Testis (tissue), 3 donors: ENCODE results near the gene GUCY2D. TPM values are rescaled to one million over a fixed set of nuclear protein-coding genes. Genes with fewer than 3 reads are reported as not detected.

Experiments used
- DNase-seq: peaks from one replicate; pipeline ENCODE4 v3.0.0-alpha.2; 2019
- H3K27ac ChIP-seq, 2 donors: fragments of 200-600 bp; sonication (generic); one replicate each; pipeline ENCODE4 v1.5.1; 2019
- H3K27me3 ChIP-seq: fragments of 200-600 bp; sonication (generic); one replicate; pipeline ENCODE4 v1.5.1; 2019
- H3K36me3 ChIP-seq: fragments of 200-600 bp; sonication (generic); one replicate; pipeline ENCODE4 v1.5.1; 2017; ENCODE audit warnings: low read depth; ENCODE audit errors: missing control alignments
- H3K4me1 ChIP-seq: fragments of 200-600 bp; sonication (generic); one replicate; pipeline ENCODE4 v1.5.1; 2019
- H3K4me3 ChIP-seq, 2 donors: fragments of 200-600 bp; sonication (generic); one replicate each; pipeline ENCODE4 v1.5.1; 2017 to 2019
- H3K9me3 ChIP-seq: fragments of 200-600 bp; sonication (generic); one replicate; pipeline ENCODE4 v1.5.1; 2017
- POLR2A ChIP-seq: fragments of 450-650 bp; IDR thresholded peaks from one replicate; pipeline ENCODE4 v1.6.1; 2017; ENCODE audit warnings: antibody characterized with exemption, mild to moderate bottlenecking, moderate library complexity
- WGBS, 2 donors: methylation state at CpG; one replicate each; pipeline ENCODE4 v1.1.5; 2018; 5-methylcytosine and 5-hydroxymethylcytosine counted together
- intact Hi-C: fragments of 100-400 bp; cut with DNase I; formaldehyde crosslinking; loops from one replicate; pipeline ENCODE4 v1.15.1; 2023; ENCODE audit warnings: low total_unique reads
- polyA plus RNA-seq: library from polyadenylated mRNA; stranded (reverse); fragments of 350-450 nt; fragmentation: Illumina TruSeq; extraction: RNeasy Lipid Tissue Mini Kit (QIAGEN cat#74804); gene quantifications from one replicate; pipeline ENCODE4 v1.2.3, GENCODE V29; 2014; ENCODE audit warnings: low read depth, low replicate concordance; ENCODE audit not compliant: insufficient read depth
- total RNA-seq, 2 donors: library from RNA; depleted of rRNA; stranded (reverse); fragments of >200 nt; gene quantifications; one replicate each; pipeline ENCODE4 v1.2.3, GENCODE V29; 2016
- TF ChIP-seq, protein P1 (sequence below), 3 experiments: fragments of 450-650 bp in 2 of 3; fragments of 200-600 bp in 1 of 3; sonication (generic) in 1 of 3; IDR thresholded peaks; one replicate each; pipeline ENCODE4 v1.5.1; 2016 to 2019; ENCODE audit warnings: antibody characterized with exemption in 3 of 3, mild to moderate bottlenecking in 2 of 3, moderate library complexity in 1 of 3

The GUCY2D gene
- total and polyA plus RNA-seq, 3 donors from 2014 or later, result 1.3 to 2.4 (median 1.7) TPM

DNA sequence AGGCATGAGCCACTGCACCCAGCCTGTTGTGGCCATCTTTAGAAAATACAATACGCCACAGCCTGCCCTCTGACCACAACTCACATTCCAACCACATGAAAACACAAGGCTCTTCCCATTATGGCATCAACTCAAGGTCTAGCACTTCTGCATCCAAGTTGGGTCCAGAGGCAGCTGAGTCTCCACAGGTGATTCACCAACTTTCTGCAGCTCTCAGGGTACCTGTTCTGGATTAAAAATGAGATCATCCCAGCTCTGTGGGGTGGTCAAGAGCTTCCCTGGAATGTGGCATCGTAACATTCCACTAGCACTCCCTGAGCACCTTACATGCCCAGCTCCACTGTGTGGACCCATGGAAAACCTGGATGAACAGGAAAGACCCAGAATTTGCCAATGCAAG, 9.9 kb upstream of the GUCY2D start:
- 73 to 89% methylated on average over 2 of the region's 2 CpGs for WGBS, 2 donors

DNA sequence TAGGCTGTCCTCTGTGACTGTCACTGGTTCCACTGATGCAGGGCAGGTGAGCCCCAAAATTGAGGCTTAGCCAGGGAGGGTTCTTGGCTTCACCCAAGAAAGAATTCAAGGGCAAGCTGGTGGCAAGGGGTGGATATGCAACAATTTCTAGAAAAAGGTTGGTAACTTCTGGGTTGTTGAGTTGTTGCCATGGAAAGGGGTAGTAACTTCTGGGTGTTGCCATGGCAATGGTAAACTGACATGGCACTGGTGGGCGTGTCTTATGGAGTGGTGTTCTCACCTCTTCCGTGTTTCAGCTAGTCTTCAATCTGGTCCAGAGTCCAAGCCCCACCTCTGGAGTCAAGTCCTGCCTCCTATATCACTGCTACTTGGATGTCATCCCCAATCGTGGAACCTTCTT, 9.5 kb upstream of the GUCY2D start:
- H3K4me1 ChIP-seq, result no peaks in the 10 kb centered on the region
- H3K36me3 ChIP-seq, result no peaks in the 10 kb centered on the region
- no peaks in the 10 kb centered on the region for H3K9me3 ChIP-seq
- no peak for DNase-seq
- H3K4me3 ChIP-seq, result no peak overlapping the region
- 46 to 79% methylated on average over 3 of the region's 3 CpGs for WGBS, 2 donors
- TF ChIP-seq POLR2A, result no peak
- TF ChIP-seq, protein P1, sequence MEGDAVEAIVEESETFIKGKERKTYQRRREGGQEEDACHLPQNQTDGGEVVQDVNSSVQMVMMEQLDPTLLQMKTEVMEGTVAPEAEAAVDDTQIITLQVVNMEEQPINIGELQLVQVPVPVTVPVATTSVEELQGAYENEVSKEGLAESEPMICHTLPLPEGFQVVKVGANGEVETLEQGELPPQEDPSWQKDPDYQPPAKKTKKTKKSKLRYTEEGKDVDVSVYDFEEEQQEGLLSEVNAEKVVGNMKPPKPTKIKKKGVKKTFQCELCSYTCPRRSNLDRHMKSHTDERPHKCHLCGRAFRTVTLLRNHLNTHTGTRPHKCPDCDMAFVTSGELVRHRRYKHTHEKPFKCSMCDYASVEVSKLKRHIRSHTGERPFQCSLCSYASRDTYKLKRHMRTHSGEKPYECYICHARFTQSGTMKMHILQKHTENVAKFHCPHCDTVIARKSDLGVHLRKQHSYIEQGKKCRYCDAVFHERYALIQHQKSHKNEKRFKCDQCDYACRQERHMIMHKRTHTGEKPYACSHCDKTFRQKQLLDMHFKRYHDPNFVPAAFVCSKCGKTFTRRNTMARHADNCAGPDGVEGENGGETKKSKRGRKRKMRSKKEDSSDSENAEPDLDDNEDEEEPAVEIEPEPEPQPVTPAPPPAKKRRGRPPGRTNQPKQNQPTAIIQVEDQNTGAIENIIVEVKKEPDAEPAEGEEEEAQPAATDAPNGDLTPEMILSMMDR (IDR thresholded peaks at IDR 0.05), result no peak
- no peak overlapping the region for H3K27ac ChIP-seq
- intact Hi-C loops, result loop anchor here (5.0 to 10.0 kb wide), 2 partner anchors 52 to 81 kb away; no protein-coding TSS in a partner anchor
- H3K27me3 ChIP-seq, result no peaks in the 10 kb centered on the region

More for the DNA sequence above, 9.9 kb upstream of the GUCY2D start:
- no peak overlapping the region for H3K4me3 ChIP-seq
- no peaks in the 10 kb centered on the region for H3K4me1 ChIP-seq
- H3K27me3 ChIP-seq, result no peaks in the 10 kb centered on the region
- intact Hi-C loops, result loop anchor here (5.0 to 10.0 kb wide), 2 partner anchors 52 to 80 kb away; no protein-coding TSS in a partner anchor
- TF ChIP-seq POLR2A, result no peak
- TF ChIP-seq, protein P1 (IDR thresholded peaks at IDR 0.05), result no peak
- H3K9me3 ChIP-seq, result no peaks in the 10 kb centered on the region
- no peaks in the 10 kb centered on the region for H3K36me3 ChIP-seq
- DNase-seq, result no peak
- no peak overlapping the region for H3K27ac ChIP-seq

DNA sequence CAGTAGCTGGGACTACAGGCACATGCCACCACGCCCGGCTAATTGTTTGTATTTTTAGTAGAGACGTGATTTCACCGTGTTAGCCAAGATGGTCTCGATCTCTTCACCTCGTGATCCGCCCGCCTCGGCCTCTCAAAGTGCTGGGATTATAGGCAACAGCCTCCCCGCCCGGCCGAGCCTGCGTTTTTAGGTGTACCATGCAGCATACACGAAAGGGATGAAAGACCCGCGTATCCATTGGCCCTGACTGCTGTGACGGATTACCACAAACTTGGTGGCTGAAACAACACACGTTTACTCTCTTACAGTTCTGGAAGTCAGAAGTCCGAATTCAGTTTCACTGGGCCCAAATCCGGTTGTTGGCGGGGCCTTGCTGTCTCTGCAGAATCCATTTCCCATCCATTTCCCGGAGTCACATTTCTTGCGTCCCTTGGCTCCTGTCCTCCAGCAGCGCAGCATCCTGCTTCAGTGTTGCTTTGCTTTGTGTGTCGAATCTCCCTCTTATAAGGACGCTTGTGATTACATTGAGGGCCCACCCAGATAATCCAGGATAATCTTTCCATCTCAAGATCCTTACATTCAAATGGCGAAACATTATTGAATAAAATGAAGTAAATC, 8.3 kb upstream of the GUCY2D start:
- Histone ChIP-seq H3K27me3 (no peaks in the 10 kb centered on the region), H3K4me3 (no peak overlapping the region), H3K36me3 (no peaks in the 10 kb centered on the region), H3K27ac (no peak overlapping the region), H3K9me3 (no peaks in the 10 kb centered on the region), H3K4me1 (no peaks in the 10 kb centered on the region)
- TF ChIP-seq POLR2A, result no peak
- TF ChIP-seq, protein P1 (IDR thresholded peaks at IDR 0.05), result no peak
- 70 to 81% methylated on average over 27 of the region's 27 CpGs for WGBS, 2 donors
- intact Hi-C loops, result loop anchor here (5.0 to 10.0 kb wide), 2 partner anchors 51 to 82 kb away; no protein-coding TSS in a partner anchor
- DNase-seq, result no peak

DNA sequence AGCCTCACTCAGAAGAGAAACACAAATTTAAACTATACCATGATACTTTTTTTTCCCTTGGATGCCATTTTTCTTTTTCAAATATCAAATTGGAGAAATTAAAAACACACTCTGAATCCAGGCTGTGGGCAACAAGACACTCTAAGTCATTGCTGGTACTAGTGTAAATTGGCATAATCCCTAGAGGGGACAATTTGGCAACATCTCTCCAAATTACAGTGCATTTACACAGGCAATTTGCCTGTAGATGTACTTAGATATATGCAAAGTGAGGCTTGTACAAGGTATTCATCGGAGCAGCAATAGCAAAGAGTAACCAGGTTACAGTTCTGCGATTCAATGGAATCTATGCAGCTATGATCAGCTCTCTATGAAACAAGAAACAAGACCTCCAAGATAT, 6.7 kb upstream of the GUCY2D start:
- Histone ChIP-seq H3K36me3 (no peaks in the 10 kb centered on the region), H3K4me3 (no peak overlapping the region), H3K27me3 (no peaks in the 10 kb centered on the region), H3K4me1 (no peaks in the 10 kb centered on the region), H3K9me3 (no peaks in the 10 kb centered on the region), H3K27ac (no peak overlapping the region)
- TF ChIP-seq POLR2A, result no peak
- TF ChIP-seq, protein P1 (IDR thresholded peaks at IDR 0.05), result no peak
- intact Hi-C loops, result loop anchor here (10.0 kb wide), 1 partner anchor 49 kb away; no protein-coding TSS in a partner anchor
- DNase-seq, result no peak
- 96 to 100% methylated on average over 2 of the region's 2 CpGs for WGBS, 2 donors

DNA sequence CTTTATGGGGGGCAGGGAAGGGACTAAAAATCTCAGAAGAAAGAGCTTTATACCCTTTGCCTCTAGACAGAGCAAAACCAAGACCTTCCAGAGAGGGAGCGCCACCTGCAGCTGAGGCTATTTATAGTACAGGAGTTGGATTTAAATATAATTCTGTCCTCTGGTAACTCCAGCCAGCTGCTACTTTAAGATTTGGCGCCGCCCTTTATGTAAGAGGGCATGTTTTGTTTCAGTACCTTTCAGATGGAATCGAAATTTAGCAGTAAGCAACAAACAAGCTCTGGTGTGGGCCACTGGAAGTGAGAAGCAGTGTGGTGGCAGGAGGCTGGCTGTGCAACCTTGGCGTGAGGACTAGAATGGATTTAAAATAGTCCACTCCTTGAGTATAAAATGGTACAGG, 5.2 kb upstream of the GUCY2D start:
- intact Hi-C loops, result loop anchor here (10.0 kb wide), 1 partner anchor 48 kb away; no protein-coding TSS in a partner anchor
- Histone ChIP-seq H3K27me3 (no peaks in the 10 kb centered on the region), H3K36me3 (no peaks in the 10 kb centered on the region), H3K4me1 (no peaks in the 10 kb centered on the region), H3K4me3 (no peak overlapping the region), H3K27ac (no peak overlapping the region), H3K9me3 (no peaks in the 10 kb centered on the region)
- DNase-seq, result peak; percentile 50
- TF ChIP-seq POLR2A, result no peak
- TF ChIP-seq, protein P1 (IDR thresholded peaks at IDR 0.05), result no peak
- 28 to 44% methylated on average over 5 of the region's 5 CpGs for WGBS, 2 donors
